ENCODE results near the gene ATP8A2. TPM values are rescaled to one million over a fixed set of nuclear protein-coding genes. Genes with fewer than 3 reads are reported as not detected.
"Not testable (repeated sequence)": the region's sequence is repeated elsewhere in the genome, so short reads cannot be mapped to it uniquely, and the experiment has no call there.

Gene ATP8A2
- total RNA-seq, 4 donors from 2014 or later, result 0.20 to 1.1 (median 0.59) TPM

- in situ Hi-C loops (cut with MboI; ENCODE audit: low pct_ligation_motif_present in 1 of 4, low pct_unique_long_range_greater_than_20kb in 1 of 4, low sequenced_read_pairs in 3 of 4) (no loop called here), intact Hi-C loops (cut with DNase I; ENCODE audit: low total_unique reads) (no loop called here)
- TF ChIP-seq EP300 (IDR thresholded peaks at IDR 0.05; ENCODE audit: low read depth) (no peak), CTCF (IDR thresholded peaks at IDR 0.05) (no peak), POLR2AphosphoS5 (IDR thresholded peaks at IDR 0.05) (no peak), POLR2A (IDR thresholded peaks at IDR 0.05) (no peak)
- H3K27ac ChIP-seq, result no peak overlapping the region
- H3K4me3 ChIP-seq, result no peak overlapping the region
- WGBS, 2 donors (ENCODE audit: low coverage in 1 of 2), result 76% methylated on average over 2 of the region's 2 CpGs; no CpG with 5 or more reads in 1 of the 2 donors
- H3K27me3 ChIP-seq, result no peaks in the 10 kb centered on the region
- no peaks in the 10 kb centered on the region for H3K9me3 ChIP-seq
- H3K36me3 ChIP-seq, result no peaks in the 10 kb centered on the region
- no peaks in the 10 kb centered on the region for H3K4me1 ChIP-seq
- no peak for DNase-seq
These were observed 411.3 kb downstream of the ATP8A2 start for GRCh38 chr13:25783076-25783475.

GRCh38 chr13:25783601-25784024 is 411.8 kb downstream of the ATP8A2 start:
- 25 to 39% methylated on average over 2 to 5 of the region's 5 CpGs for WGBS, 2 donors (ENCODE audit: low coverage in 1 of 2)
- in situ Hi-C loops (cut with MboI; ENCODE audit: low pct_ligation_motif_present in 1 of 4, low pct_unique_long_range_greater_than_20kb in 1 of 4, low sequenced_read_pairs in 3 of 4) (no loop called here), intact Hi-C loops (cut with DNase I; ENCODE audit: low total_unique reads) (no loop called here)
- no peak for DNase-seq
- Histone ChIP-seq H3K27me3 (no peaks in the 10 kb centered on the region), H3K4me3 (no peak overlapping the region), H3K27ac (no peak overlapping the region), H3K36me3 (no peaks in the 10 kb centered on the region), H3K4me1 (no peaks in the 10 kb centered on the region), H3K9me3 (no peaks in the 10 kb centered on the region)
- TF ChIP-seq POLR2AphosphoS5 (IDR thresholded peaks at IDR 0.05) (no peak), EP300 (IDR thresholded peaks at IDR 0.05; ENCODE audit: low read depth) (no peak), POLR2A (IDR thresholded peaks at IDR 0.05) (no peak), CTCF (IDR thresholded peaks at IDR 0.05) (no peak)

GRCh38 chr13:25784119-25784518 is 412.3 kb downstream of the ATP8A2 start:
- Histone ChIP-seq H3K4me1 (no peaks in the 10 kb centered on the region), H3K9me3 (no peaks in the 10 kb centered on the region), H3K36me3 (no peaks in the 10 kb centered on the region), H3K27me3 (no peaks in the 10 kb centered on the region), H3K27ac (no peak overlapping the region), H3K4me3 (no peak overlapping the region)
- no peak for TF ChIP-seq CTCF (IDR thresholded peaks at IDR 0.05)
- TF ChIP-seq POLR2A (IDR thresholded peaks at IDR 0.05), result no peak
- no peak for TF ChIP-seq POLR2AphosphoS5 (IDR thresholded peaks at IDR 0.05)
- no peak for TF ChIP-seq EP300 (IDR thresholded peaks at IDR 0.05; ENCODE audit: low read depth)
- in situ Hi-C loops (cut with MboI; ENCODE audit: low pct_ligation_motif_present in 1 of 4, low pct_unique_long_range_greater_than_20kb in 1 of 4, low sequenced_read_pairs in 3 of 4) (no loop called here), intact Hi-C loops (cut with DNase I; ENCODE audit: low total_unique reads) (no loop called here)
- WGBS, 2 donors (ENCODE audit: low coverage in 1 of 2), result 30 to 57% methylated on average over 2 to 4 of the region's 4 CpGs
- no peak for DNase-seq

- DNase-seq; H3K36me3 ChIP-seq; intact Hi-C loops (cut with DNase I; ENCODE audit: low total_unique reads); H3K27ac ChIP-seq; in situ Hi-C loops (cut with MboI; ENCODE audit: low pct_ligation_motif_present in 1 of 4, low pct_unique_long_range_greater_than_20kb in 1 of 4, low sequenced_read_pairs in 3 of 4); H3K4me3 ChIP-seq; H3K4me1 ChIP-seq; H3K9me3 ChIP-seq; H3K27me3 ChIP-seq: not testable (repeated sequence)
- WGBS, 2 donors (ENCODE audit: low coverage in 1 of 2), result 67 to 83% methylated on average over 1 of the region's 1 CpG
These were observed 418.4 kb downstream of the ATP8A2 start for GRCh38 chr13:25790137-25790536.

GRCh38 chr13:25795277-25795676 is 423.5 kb downstream of the ATP8A2 start:
- TF ChIP-seq EP300 (IDR thresholded peaks at IDR 0.05; ENCODE audit: low read depth), result no peak
- TF ChIP-seq POLR2AphosphoS5 (IDR thresholded peaks at IDR 0.05), result no peak
- no peak for TF ChIP-seq POLR2A (IDR thresholded peaks at IDR 0.05)
- TF ChIP-seq CTCF (IDR thresholded peaks at IDR 0.05), result no peak
- no peaks in the 10 kb centered on the region for H3K9me3 ChIP-seq
- intact Hi-C loops (cut with DNase I; ENCODE audit: low total_unique reads) (no loop called here), in situ Hi-C loops (cut with MboI; ENCODE audit: low pct_ligation_motif_present in 1 of 4, low pct_unique_long_range_greater_than_20kb in 1 of 4, low sequenced_read_pairs in 3 of 4) (no loop called here)
- peaks cover 0 to 13% (median 3%) of the 10 kb centered on the region in 4 donors for H3K4me1 ChIP-seq
- H3K4me3 ChIP-seq, result no peak overlapping the region
- H3K27me3 ChIP-seq, result no peaks in the 10 kb centered on the region
- no peak for DNase-seq
- no peak overlapping the region for H3K27ac ChIP-seq
- no peaks in the 10 kb centered on the region for H3K36me3 ChIP-seq
- 73 to 80% methylated on average over 1 of the region's 1 CpG for WGBS, 2 donors (ENCODE audit: low coverage in 1 of 2)

Data from transverse colon (tissue), 4 donors.